GM12872 (cell line): Measurements from ENCODE around the gene WNK2.

Experiments
- CTCF ChIP-seq: IDR thresholded peaks from 3 replicates; pipeline ENCODE4 v1.5.1; 2011; ENCODE audit warnings: low read depth, mild to moderate bottlenecking, low read length, moderate library complexity; ENCODE audit not compliant: insufficient read depth

The WNK2 gene

GRCh38 chr9:93287593-93287992 lies 103.7 kb downstream of the WNK2 start:
- no peak for TF ChIP-seq CTCF

GRCh38 chr9:93288341-93288740 lies 104.4 kb downstream of the WNK2 start:
- TF ChIP-seq CTCF, result no peak

- TF ChIP-seq CTCF, result no peak
Observed at GRCh38 chr9:93288891-93289883, 105.2 kb downstream of the WNK2 start.

- 0 out of 3 replicates have a peak, but pooled peaks have one; percentile 10 for TF ChIP-seq CTCF
Observed at GRCh38 chr9:93290495-93291434, 106.8 kb downstream of the WNK2 start.

GRCh38 chr9:93291536-93292287 lies 107.8 kb downstream of the WNK2 start:
- no peak for TF ChIP-seq CTCF

GRCh38 chr9:93292288-93292615 lies 108.3 kb downstream of the WNK2 start:
- TF ChIP-seq CTCF, result no peak
